GM18873 (cell line): ENCODE data around the gene SEMA4D.

Experiments
- ATAC-seq: cut with Tn5 transposase; IDR thresholded peaks from one replicate; pipeline ENCODE4 v1.9.1; 2021; ENCODE audit warnings: mild to moderate bottlenecking, moderate library complexity, moderate number of reproducible peaks; ENCODE audit not compliant: unreplicated experiment, low FRiP score

The SEMA4D gene

GRCh38 chr9:89435071-89435823 lies 62.7 kb downstream of the SEMA4D start:
- ATAC-seq = no peak

GRCh38 chr9:89434636-89435035 lies 63.3 kb downstream of the SEMA4D start:
- ATAC-seq = no peak

- ATAC-seq = no peak
Measured at GRCh38 chr9:89433826-89434225, 64.1 kb downstream of the SEMA4D start.

- no peak for ATAC-seq
Measured at GRCh38 chr9:89432986-89433530, 64.9 kb downstream of the SEMA4D start.

GRCh38 chr9:89431930-89432725 lies 65.8 kb downstream of the SEMA4D start:
- no peak for ATAC-seq

- ATAC-seq = no peak
Measured at GRCh38 chr9:89430995-89431394, 66.9 kb downstream of the SEMA4D start.

- no peak for ATAC-seq
Measured at GRCh38 chr9:89428901-89429890, 68.7 kb downstream of the SEMA4D start.

GRCh38 chr9:89428222-89428761 lies 69.6 kb downstream of the SEMA4D start:
- no peak for ATAC-seq

- ATAC-seq = no peak
Measured at GRCh38 chr9:89427621-89428221, 70.2 kb downstream of the SEMA4D start.

GRCh38 chr9:89426384-89426961 lies 71.4 kb downstream of the SEMA4D start:
- ATAC-seq = peak; percentile 83

GRCh38 chr9:89425921-89426383 lies 72.0 kb downstream of the SEMA4D start:
- no peak for ATAC-seq

GRCh38 chr9:89425024-89425805 lies 72.7 kb downstream of the SEMA4D start:
- ATAC-seq = no peak

- no peak for ATAC-seq
Measured at GRCh38 chr9:89422151-89422975, 75.5 kb downstream of the SEMA4D start.

- no peak for ATAC-seq
Measured at GRCh38 chr9:89421595-89421994, 76.3 kb downstream of the SEMA4D start.

GRCh38 chr9:89420397-89421178 lies 77.3 kb downstream of the SEMA4D start:
- ATAC-seq = no peak

- no peak for ATAC-seq
Measured at GRCh38 chr9:89419978-89420394, 77.9 kb downstream of the SEMA4D start.
